Measurements from ENCODE around the gene DNAJB13.

- TF ChIP-seq, protein P1, sequence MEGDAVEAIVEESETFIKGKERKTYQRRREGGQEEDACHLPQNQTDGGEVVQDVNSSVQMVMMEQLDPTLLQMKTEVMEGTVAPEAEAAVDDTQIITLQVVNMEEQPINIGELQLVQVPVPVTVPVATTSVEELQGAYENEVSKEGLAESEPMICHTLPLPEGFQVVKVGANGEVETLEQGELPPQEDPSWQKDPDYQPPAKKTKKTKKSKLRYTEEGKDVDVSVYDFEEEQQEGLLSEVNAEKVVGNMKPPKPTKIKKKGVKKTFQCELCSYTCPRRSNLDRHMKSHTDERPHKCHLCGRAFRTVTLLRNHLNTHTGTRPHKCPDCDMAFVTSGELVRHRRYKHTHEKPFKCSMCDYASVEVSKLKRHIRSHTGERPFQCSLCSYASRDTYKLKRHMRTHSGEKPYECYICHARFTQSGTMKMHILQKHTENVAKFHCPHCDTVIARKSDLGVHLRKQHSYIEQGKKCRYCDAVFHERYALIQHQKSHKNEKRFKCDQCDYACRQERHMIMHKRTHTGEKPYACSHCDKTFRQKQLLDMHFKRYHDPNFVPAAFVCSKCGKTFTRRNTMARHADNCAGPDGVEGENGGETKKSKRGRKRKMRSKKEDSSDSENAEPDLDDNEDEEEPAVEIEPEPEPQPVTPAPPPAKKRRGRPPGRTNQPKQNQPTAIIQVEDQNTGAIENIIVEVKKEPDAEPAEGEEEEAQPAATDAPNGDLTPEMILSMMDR (IDR thresholded peaks at IDR 0.05; ENCODE audit: low read depth, low read length, poor library complexity, severe bottlenecking) = no peak
- no peak for TF ChIP-seq EZH2phosphoT487 (IDR thresholded peaks at IDR 0.05; ENCODE audit: borderline replicate concordance, low read length)
Measured at GRCh38 chr11:73996161-73996747, 45.4 kb downstream of the DNAJB13 start.

Data from DOHH2 (cell line).